Endothelial cell (in vitro differentiated cells): ENCODE results near the gene SPATA7. TPM values are rescaled to one million over a fixed set of nuclear protein-coding genes. Genes with fewer than 3 reads are reported as not detected.

Experiments used
- DNase-seq: peaks from one replicate; pipeline ENCODE4 v3.0.0; 2021; ENCODE audit warnings: low spot score
- H3K27ac Mint-ChIP-seq: one replicate; pipeline ENCODE4 v1.8.0; 2021; ENCODE audit warnings: mixed read lengths, inconsistent platforms; ENCODE audit not compliant: unreplicated experiment
- H3K27me3 Mint-ChIP-seq: one replicate; pipeline ENCODE4 v1.8.0; 2021; ENCODE audit warnings: mild to moderate bottlenecking, moderate library complexity, mixed read lengths, inconsistent platforms; ENCODE audit not compliant: unreplicated experiment
- H3K36me3 Mint-ChIP-seq: one replicate; pipeline ENCODE4 v1.8.0; 2021; ENCODE audit warnings: mild to moderate bottlenecking, low read depth, mixed read lengths, inconsistent platforms; ENCODE audit not compliant: unreplicated experiment
- H3K4me1 Mint-ChIP-seq: one replicate; pipeline ENCODE4 v1.8.0; 2021; ENCODE audit warnings: mild to moderate bottlenecking, mixed read lengths, inconsistent platforms; ENCODE audit not compliant: unreplicated experiment
- H3K4me3 Mint-ChIP-seq: one replicate; pipeline ENCODE4 v1.8.0; 2021; ENCODE audit warnings: mild to moderate bottlenecking, mixed read lengths, inconsistent platforms; ENCODE audit not compliant: unreplicated experiment
- H3K9me3 Mint-ChIP-seq: one replicate; pipeline ENCODE4 v1.8.0; 2021; ENCODE audit warnings: mixed read lengths, inconsistent platforms; ENCODE audit not compliant: unreplicated experiment
- total RNA-seq: library from RNA; stranded (reverse); fragmentation: NEBNext Ultra II Directional; extraction: Animal tissue kit (Norgen Biotek cat#: 25700); gene quantifications from one replicate; pipeline ENCODE4 v1.2.1, GENCODE V29; 2021; ENCODE audit not compliant: unreplicated experiment
- TF ChIP-seq, protein P1 (sequence below): fragments of 200-600 bp; sonication (generic); IDR thresholded peaks from one replicate; pipeline ENCODE4 v1.5.0; 2021; ENCODE audit warnings: antibody characterized with exemption; ENCODE audit not compliant: unreplicated experiment

SPATA7 gene
- total RNA-seq, 1 donor from 2014 or later = 39.3 TPM

- no peaks in the 10 kb centered on the region for H3K4me1 Mint-ChIP-seq
- TF ChIP-seq, protein P1, sequence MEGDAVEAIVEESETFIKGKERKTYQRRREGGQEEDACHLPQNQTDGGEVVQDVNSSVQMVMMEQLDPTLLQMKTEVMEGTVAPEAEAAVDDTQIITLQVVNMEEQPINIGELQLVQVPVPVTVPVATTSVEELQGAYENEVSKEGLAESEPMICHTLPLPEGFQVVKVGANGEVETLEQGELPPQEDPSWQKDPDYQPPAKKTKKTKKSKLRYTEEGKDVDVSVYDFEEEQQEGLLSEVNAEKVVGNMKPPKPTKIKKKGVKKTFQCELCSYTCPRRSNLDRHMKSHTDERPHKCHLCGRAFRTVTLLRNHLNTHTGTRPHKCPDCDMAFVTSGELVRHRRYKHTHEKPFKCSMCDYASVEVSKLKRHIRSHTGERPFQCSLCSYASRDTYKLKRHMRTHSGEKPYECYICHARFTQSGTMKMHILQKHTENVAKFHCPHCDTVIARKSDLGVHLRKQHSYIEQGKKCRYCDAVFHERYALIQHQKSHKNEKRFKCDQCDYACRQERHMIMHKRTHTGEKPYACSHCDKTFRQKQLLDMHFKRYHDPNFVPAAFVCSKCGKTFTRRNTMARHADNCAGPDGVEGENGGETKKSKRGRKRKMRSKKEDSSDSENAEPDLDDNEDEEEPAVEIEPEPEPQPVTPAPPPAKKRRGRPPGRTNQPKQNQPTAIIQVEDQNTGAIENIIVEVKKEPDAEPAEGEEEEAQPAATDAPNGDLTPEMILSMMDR = no peak
- H3K4me3 Mint-ChIP-seq = no peak overlapping the region
- peaks cover 24% of the 10 kb centered on the region for H3K36me3 Mint-ChIP-seq
- H3K27me3 Mint-ChIP-seq = no peaks in the 10 kb centered on the region
- H3K27ac Mint-ChIP-seq = no peak overlapping the region
- no peak for DNase-seq
- H3K9me3 Mint-ChIP-seq = no peaks in the 10 kb centered on the region
Observed at GRCh38 chr14:88473791-88474190, 88.3 kb downstream of the SPATA7 start.

- Mint-ChIP-seq H3K27ac (no peak overlapping the region), H3K9me3 (no peaks in the 10 kb centered on the region), H3K27me3 (peaks cover 3% of the 10 kb centered on the region), H3K36me3 (peaks cover 23% of the 10 kb centered on the region), H3K4me1 (peaks cover 1% of the 10 kb centered on the region), H3K4me3 (no peak overlapping the region)
- TF ChIP-seq, protein P1 = no peak
- no peak for DNase-seq
Observed at GRCh38 chr14:88476214-88476774, 90.8 kb downstream of the SPATA7 start.

DNA sequence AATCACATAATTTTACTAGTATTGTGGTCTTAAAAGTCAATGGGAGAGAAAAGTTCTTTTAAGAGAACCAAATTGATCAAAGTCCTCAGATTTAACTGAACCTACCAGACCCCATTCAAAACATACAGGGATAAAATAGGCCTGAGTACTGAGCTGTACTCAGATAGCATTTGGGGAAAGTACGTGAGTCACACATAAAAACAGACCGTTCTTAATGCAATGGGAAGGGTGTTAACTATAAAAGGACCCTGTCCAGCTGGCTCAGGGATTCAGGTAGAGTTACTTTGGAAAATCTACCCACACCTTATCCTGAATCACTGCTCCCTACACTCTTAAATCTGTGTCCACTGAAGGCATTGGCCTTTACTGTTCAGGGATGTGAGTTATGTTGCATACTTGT is 91.4 kb downstream of the SPATA7 start:
- TF ChIP-seq, protein P1 = no peak
- no peaks in the 10 kb centered on the region for H3K9me3 Mint-ChIP-seq
- DNase-seq = no peak
- H3K27ac Mint-ChIP-seq = no peak overlapping the region
- H3K27me3 Mint-ChIP-seq = peaks cover 3% of the 10 kb centered on the region
- peaks cover 3% of the 10 kb centered on the region for H3K4me1 Mint-ChIP-seq
- H3K4me3 Mint-ChIP-seq = no peak overlapping the region
- H3K36me3 Mint-ChIP-seq = peaks cover 26% of the 10 kb centered on the region

DNA sequence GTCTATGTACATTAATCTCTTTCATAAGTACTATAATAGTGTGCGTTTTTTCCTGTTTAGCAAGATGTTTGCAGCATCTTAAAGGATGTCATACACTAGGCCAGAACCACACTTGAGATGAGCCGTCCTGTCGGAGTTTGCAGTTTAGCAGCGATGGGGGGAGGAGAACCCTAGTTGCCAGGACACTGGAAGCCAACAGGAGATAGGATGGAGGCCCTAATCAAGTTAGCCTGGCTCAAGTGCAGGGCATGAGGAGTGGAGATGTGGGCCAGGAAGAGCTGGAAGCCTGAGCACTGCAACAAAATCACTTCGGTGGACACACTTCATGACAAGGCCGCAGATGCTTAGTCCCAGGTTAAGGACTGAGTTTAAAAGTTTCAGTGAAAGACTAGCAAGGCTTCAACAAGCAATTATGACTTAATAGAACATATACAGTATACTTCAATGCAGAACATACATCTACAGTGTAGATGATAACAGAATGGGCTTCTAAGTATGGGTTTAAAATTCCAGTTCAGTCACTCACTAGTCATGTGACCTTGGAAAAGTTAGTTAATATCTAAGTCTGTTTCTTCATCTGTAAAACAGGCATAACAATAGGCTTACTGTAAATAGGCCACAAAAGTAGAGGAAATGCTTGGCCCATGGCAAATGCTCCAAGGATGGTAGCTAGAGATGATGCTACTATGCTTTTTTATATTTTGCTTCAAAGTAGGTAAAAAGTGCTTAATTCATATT is 92.2 kb downstream of the SPATA7 start:
- TF ChIP-seq, protein P1 = no peak
- H3K27me3 Mint-ChIP-seq = peaks cover 6% of the 10 kb centered on the region
- H3K4me1 Mint-ChIP-seq = peaks cover 3% of the 10 kb centered on the region
- peaks cover 31% of the 10 kb centered on the region for H3K36me3 Mint-ChIP-seq
- H3K27ac Mint-ChIP-seq = peak overlapping the region; percentile 67
- H3K4me3 Mint-ChIP-seq = peak overlapping the region; percentile 47
- no peaks in the 10 kb centered on the region for H3K9me3 Mint-ChIP-seq
- no peak for DNase-seq

GRCh38 chr14:88478931-88479330 is 93.5 kb downstream of the SPATA7 start:
- Mint-ChIP-seq H3K27ac (no peak overlapping the region), H3K36me3 (peaks cover 37% of the 10 kb centered on the region), H3K27me3 (peaks cover 6% of the 10 kb centered on the region), H3K4me3 (no peak overlapping the region), H3K9me3 (no peaks in the 10 kb centered on the region), H3K4me1 (peaks cover 3% of the 10 kb centered on the region)
- no peak for DNase-seq
- TF ChIP-seq, protein P1 = no peak
